HuH-7 (cell line): ENCODE results near the gene LTO1.

Experiments used
- DNase-seq: peaks from one replicate; pipeline ENCODE4 v3.0.0; 2011; ENCODE audit warnings: low spot score

LTO1 gene, protein sequence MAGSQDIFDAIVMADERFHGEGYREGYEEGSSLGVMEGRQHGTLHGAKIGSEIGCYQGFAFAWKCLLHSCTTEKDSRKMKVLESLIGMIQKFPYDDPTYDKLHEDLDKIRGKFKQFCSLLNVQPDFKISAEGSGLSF

DNA sequence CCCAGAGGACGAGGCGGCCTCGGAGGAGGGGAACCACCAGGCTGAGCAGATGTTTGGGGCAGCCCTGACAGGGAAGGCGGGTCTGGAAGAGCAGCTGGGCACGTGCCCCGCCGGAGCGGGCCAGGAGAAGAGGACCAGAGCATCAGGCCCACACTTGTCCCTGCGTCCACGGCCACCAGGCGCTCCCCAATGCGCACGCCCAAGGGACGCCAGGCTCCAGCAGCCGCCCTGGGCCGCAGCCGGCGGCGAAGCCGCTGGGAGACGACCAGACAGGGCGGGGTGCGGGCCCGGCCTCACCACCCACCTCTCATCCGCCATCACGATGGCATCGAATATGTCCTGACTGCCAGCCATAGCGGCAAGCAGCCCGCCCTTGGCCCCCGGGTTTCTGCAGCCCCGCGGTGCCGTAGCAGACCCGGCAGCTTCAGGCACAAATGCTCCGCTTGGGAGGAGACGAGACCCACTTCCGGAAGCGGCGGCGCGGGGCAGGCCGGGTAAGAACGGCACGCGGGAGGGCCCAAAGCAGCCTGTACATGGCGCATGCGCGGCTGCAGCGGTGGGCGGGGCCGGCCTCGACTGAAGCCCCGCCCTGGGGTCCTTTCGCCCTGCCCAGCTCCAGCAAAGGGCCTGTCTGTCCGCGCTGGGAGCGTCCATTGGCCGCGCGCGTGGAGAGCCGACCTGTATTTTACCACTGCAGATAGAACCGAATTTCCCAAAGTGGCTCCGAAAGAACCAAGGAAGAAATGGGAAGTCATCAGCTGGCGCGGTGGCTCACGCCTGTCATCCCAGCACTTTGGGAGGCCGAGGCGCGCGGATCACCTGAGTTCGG, at the start of gene LTO1:
LTO1 (minus strand) TSS at position 468 of the 829 bp plus-strand sequence; CDS start at position 354, 114 bp downstream.
- peak; percentile 100 for DNase-seq

DNA sequence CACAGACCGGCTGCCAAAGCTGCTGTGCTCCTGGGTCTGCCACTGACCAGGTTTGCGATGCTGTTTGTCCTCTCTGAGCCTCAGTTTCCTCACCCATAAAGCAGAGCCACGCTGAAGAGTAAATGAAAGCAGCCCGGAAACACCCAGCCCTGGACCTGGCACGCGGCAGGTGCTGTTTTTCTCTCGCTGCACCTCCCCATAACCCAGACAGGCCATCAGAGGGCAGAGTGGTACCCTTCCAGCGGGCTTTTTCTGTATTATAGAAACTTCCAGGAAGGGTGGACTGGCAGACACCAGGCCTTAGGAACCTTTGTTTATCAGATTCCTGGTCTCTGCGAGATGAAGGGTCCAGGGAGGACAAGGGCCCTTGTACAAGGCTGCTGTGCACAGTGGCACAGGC, 46.6 kb upstream of the LTO1 start:
- DNase-seq, result no peak

DNA sequence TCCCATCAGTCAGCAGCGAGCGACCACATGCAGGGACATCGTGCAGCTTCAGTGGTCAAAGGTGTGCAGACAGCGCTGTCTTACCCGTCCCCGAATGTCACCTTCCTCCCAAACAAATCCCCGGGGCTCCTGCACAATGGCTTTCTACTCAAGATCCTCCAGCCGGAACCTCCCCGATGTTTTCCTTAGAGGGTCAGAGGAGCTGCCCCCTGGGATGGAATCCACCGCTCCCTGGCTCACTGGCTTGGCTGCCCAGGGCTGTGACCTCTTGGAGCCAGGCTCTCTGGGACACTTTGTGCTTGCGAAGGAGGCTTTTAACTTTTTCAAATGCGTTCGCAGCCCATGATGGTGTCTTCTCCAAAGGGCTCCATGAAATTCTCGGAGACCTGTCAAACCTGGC, 46.0 kb upstream of the LTO1 start:
- no peak for DNase-seq

DNA sequence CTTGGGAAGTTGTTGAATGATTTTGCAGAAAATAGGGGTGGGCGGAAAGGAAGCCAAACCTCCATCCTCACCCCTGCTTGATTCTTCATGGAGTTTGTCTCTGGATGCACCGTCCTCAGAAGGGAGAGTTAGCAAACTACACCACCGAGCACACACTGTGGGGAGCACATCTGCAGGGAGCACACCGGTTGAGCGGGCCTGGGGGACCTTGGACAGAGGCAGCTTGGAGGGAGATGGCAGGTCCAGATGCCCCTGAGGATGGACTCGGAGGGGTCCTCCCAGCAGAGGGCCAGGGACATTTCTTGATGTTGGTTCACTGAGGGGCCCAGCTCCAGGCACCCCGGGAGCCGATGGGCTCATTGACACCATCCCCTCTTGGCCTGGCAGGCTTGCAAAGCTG, 43.8 kb upstream of the LTO1 start:
- no peak for DNase-seq

DNA sequence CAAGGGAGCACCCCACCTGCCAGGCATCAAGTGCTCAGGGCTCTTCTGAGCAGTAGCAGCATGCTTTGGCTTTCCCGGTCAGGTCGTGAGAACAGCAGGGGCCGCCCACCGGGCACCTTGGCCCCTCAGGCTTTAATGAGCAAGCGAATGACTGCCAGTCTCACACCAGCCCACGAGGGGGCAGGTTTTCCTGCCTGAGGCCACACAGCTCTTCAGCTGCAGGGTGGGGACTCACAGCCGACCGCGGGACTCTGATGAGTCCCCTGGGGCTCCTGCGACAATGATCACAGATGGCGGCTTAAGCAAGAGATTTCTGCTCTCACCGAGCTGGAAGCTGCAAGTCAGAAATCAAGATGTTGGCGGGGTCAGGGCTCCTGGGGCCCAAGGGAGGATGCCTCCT, 43.0 kb upstream of the LTO1 start:
- peak; percentile 98 for DNase-seq

DNA sequence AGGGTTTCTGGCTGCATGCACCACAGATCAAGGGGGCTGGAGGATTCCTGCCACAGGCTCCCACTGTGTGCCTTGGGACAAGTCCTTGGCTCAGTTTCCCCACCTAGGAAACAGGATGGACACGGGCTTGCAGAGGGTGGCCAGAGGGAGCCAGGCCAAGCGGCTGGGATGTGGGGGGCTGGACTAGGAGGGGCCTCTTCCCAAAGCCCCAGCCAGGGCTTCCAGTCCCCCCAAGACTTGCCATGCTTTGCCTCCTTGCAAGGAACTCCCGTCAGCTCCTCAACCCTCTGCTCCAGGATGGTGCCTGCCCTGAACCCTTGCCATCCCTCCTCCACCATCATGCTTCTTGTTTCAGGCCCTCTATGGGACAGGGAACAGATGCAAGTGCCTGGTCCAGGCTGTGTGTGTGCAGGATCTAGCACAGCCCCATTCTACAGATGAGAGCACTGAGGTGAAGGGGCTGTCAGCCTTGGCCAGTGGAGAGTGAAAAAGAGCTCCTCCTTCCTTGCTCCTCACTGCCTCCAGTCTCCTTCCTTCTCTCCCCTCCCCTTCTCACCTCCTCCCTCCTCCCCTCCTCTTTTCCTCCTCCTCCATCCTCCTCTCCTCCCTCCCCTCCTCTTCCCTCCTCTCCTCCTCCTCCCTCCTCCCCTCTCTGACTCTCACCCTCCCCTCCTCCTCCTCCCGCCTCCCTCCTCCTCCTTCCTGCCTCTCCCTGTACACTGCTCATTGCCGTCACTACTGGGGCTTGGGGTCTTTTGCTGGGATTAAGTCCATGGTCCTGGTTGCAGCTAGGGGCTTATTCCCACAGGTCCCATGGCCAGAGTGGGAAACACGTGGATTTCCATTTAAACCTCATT, 42.0 kb upstream of the LTO1 start:
- DNase-seq, result no peak

DNA sequence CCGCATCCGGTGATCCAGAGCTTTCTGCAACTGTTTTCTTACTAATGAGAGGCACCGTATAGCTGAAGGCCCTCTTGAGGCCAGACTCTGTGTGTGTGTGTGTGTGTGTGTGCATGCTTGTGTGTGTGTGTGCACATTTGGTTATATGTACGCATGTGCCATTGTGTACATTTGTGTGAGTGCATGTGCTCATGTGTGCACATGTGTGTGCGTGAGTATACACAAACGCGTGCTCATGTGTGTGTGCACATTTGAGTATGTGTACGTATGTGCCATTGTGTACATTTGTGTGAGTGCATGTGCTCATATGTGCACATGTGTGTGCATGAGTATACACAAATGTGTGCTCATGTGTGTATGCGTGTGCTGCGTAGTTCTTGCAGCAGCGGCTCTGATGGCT, 40.9 kb upstream of the LTO1 start:
- no peak for DNase-seq

DNA sequence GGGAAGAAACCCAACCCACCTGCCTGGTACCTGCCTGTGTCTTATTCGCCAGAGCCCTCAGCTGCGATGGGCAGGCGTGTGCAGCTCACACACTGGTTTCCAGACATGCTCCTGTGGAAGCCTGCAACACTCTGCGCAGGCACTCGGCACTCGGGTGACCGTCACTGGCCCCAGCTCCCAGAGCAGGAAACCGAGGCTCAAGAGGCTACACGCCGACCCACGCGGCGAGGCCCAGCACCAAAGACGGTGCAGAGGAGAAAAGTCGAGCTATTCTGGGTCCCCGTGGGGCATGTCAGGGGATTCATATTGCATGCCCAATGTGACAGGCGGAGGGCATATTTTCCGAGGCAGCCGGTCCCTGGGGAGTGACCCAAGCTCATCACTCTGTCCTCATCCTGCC, 40.3 kb upstream of the LTO1 start:
- DNase-seq, result no peak

DNA sequence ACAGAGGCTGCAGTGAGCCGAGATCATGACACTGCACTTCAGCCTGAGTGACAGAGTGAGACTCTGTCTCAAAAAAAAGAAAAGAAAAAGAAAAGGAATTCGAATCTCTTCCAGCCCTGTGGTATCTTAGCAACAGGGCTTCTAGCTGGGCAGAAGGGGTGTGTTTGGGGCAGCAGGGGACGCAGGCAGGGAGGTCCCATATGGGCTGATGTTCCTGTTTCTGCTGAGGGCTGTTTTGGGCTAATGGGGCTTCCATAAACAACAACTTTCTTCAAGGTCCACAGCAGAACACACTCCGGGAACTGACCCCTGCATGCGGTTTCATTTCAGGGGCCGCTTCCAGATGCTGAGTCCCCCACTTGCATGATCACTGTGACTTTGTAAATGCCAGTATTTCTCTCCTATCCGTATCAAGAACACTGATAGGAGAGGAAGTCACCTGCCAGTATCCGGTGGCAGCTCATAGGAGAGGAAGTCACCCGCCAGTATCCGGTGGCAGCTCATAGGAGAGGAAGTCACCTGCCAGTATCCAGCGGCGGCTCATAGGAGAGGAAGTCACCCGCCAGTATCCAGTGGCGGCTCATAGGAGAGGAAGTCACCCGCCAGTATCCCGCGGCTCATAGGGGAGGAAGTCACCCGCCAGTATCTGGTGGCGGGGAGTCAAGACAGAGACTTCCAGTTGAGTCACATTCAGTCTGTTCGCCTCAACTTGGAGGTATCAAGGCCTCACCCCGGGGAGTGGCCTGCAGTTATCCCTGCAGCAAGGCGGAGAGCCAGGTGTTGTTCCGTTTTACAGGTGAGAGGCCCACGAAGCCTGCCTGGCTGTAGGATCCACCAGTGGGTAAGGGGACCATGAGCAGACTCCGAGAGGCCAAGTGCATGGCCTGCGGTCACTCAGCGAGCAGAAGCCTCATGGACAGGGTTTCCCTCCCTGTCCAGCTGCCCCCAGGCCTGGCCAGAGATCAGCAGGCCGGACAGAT, 37.0 kb upstream of the LTO1 start:
- no peak for DNase-seq

DNA sequence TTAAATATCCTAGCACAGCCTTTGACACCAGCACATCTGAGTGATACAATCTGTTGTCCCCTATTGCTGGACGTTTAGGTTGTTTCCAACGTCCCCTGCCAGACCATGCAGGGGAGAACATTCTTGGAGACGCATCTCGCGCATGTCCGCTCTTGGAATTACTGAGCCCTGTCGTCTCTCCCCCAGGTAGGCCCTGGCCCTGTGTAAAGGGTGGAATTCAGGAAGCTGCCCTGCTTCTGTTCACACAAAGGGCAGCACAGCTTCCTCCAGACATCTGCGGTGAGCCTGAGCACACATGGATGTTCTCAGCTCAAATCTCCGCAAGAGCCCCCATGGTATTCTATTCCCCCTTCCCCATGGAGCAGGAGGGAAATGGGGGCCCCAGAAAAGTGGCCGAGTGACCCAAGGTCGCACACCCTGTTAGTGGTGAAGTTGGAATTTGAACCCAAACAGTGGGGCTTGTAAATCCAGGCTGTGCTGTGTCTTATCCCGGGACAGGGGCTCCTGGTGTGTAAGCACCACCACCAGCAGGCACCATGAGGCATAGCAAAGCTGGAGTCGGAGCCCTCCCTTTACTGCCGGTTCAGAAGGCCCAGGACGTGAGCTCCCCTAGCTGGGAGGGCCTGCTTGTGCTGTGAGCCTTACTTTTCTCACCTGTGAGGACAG, 33.7 kb upstream of the LTO1 start:
- DNase-seq, result peak; percentile 98

DNA sequence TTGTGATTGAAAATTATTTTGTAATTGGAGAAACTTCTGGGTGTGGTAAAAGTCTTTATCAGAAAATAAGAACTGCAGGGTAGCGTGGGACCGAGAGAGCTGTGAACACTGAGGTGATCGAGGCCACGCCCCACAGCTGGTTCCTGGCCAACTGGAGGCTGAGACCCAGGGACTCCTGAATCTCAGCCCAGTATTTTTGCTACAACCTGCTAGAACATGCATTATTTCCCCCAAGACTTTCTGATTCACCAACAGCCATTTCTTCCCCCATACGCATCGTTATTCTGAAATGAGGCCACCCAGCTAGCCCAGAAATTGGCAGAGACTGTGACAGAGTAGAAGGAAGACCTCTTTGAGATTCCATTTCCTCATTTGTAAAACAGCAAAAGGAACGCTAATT, 32.0 kb upstream of the LTO1 start:
- peak; percentile 75 for DNase-seq

DNA sequence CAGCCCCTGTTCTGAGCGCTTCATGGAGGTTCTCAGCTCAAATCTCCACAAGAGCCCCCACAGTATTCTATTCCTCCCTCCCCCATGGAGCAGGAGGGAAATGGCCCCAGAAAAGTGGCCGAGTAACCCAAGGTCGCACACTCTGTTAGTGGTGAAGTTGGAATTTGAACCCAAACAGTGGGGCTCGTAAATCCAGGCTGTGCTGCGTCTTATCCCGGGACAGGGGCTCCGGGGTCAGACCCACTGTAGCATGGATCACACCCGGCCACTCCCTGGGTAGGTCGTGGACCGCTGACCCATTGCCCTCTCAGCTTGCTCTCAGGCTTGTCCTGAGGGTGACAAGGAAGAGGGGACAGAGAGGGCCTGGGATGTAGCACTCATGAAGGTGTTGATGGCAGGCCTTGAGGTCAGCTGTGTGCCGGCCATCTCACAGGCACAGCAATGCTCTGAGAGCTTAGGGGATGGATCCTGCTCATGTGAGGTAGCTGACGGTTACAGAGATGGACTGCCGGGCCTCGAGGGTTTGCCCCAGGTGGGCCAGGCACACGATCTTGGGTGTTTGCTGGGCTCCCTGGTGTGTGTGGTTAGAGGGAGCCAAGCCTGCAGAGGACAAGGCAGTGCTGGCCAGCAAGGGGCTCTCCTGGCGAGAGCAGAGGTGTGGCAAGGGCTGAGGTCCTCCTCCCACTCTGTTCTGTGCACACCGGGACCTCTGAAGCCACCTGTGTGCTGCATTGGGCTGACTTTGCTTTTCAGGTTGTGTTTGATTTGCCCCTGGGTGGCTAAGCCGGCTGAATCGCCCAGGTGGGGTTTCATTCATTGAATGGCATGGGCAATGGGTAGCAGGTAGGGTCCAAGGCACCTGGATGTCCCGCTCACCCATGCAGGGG, 31.0 kb upstream of the LTO1 start:
- DNase-seq, result peak; percentile 88

DNA sequence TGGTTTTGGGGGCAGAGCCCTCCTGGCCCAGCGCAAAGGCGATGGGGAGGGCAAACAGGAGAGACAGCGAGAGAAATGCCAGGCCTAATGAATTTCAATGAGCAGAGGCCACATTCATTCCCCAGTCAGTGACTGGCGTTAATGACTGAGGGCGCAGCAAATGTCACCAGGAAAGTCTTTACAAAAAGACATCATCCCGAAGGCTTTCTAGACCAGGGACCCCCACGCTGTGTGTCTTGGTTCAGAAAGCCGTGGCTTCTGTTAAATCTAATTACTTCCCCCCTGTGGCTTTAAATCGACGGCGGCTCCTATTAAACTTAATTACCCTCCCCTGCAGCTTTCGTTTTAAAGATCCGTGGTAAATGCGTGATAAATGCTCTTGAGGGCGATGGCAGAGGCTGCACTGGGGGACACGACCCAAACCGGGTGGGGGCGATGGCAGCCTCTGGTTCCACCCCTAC, 30.2 kb upstream of the LTO1 start:
- no peak for DNase-seq

DNA sequence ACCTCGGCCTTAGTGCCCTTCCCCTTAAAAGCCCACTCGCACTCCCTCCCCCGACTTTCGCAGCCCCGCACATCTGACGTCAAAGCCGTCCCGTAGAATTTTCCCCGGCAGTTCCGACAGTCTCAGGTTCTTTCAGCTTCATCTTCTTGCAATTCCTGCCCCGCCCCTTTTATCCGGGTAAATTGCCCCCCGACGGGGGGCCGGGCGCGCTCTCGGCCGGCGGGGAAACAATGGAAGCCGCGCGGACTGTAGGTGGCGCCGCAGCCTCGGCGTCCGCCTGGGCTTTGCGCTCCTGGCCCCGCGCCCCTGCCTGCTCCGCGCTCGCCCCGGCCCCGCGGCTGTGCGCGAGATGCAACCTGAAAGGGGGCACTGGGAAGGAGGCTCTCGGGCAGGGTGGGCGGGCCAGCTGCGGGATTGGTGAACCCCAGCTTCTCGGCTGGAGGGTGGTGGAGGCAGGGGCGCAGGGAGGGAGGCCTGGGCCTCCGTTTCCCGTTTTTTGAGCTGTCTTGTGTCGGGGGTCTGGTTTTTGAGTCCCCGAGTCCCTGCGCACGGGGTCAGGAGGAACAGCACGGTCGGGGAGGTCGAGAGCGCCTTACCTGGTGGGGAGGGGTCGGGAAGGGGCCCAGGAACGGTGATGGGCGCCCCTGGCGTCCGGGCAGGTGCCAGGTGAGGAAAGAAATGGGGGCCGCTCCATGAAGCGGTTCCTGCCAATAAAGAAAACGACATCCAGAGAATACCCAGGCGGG, 29.5 kb upstream of the LTO1 start:
- peak; percentile 98 for DNase-seq

DNA sequence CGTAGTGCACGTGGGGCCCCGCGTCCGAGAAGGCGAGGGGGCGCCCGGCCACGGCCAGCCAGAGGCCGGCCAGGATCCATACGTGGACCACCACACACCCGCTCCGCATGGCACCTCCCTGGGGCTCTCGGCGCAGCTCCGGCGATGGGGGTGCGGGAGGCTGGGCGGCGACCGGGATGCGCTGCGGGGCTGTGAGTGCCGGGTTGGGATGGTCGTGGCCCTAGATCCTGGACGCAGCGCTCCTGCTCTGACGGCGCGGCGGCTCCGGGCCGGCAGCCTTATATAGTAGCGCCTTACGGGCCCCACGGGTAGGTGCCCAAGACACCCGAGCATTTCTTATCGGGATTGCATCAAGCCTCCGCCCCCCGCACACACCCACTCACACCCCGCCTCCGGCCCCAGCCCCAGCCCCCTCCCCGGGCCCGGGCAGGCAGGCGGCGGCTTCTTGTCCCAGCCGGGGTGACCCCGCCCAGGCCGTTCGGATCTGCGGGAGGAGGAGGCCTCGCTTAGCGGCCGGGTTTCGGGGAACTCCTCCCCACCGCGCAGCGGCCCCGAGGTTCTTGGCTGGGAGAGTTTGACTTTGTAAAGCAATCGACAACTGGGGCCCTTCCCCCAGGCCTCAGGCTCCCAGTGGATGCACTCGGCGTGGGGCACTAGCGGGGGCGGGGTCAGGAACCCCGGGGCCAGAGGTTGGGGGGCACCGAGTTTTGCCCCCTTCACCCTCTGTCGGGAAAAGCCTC, 28.8 kb upstream of the LTO1 start, which contains the start of gene FGF19:
FGF19 (minus strand) TSS at position 255 of the 740 bp plus-strand sequence; CDS start at position 109, 146 bp downstream.
- DNase-seq, result peak; percentile 81

DNA sequence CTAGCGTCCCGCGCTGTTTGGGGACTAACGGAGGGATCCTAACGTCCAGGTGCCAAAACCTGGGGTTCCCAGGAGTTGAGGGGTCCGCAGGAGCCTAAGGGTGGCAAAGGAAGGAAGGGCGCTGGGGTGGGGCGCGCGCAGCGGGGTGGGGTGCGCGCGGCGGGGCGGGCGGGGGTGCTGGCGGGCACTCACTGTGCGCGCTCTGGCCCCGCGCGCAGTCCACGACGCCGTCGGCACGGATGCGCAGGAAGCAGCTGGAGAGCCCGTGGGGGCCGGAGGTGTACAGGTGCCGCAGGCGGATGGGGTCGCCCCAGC, 28.3 kb upstream of the LTO1 start:
- DNase-seq, result no peak

DNA sequence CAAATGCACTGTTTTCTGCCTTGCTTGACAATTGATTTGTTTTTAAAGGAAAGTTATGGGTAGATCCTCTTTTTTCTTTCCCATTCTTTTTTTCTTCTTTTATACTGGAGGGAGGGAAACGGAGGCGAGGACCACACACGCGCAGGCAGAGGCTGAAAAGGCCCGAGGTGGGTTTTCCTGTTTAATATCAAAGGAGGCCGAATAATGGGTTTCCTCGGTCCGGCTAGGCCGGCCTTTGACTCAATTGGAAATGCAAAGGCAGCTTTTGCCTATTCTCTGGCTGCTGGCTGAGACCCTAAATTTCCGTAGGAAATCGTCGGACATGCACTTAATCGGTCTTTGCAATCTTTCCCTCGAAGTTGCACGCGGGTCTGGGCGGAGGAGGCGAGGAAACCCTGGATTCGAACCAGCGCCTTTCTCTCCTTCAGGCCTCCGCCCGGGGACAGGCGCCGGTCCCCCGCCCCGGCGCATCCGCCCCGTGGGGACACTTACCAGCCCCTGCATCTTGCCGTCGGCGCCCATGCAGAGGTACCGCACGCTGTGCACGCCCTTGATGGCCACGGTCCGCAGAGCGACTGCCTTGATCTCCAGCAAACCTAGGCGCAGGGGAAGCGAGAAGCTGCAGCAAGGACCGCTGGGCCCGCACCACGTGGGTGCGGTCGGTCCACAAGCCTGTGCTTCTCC, 27.8 kb upstream of the LTO1 start:
- DNase-seq, result no peak

DNA sequence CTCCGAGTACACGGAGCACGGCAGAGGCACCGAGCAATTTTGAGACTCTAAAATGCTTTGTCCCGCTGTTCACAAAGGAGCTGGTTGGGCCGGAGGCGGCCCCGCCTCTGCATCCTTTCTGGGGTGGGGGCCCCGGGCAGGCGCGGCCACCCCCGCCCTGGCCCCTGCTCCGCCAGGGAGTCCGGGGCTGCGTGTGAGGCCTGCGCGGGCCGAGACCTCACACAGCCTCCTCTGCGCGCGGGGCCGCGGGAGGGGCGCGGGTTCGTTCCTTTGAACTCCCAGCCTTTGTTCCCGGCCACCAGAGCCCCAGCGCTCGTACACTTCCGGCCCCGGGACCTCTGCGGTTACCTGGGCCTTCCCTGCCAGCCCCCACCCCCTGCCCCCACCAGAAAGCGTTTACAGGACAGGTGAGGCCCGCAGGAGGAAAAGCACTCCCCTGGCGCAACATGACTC, 27.1 kb upstream of the LTO1 start:
- no peak for DNase-seq
